ENCODE measurements around the gene FOXK2. TPM values are rescaled to one million over a fixed set of nuclear protein-coding genes. Genes with fewer than 3 reads are reported as not detected.

Gene FOXK2
- total RNA-seq, 2 donors from 2014 or later = 59.9 to 61.0 TPM

DNA sequence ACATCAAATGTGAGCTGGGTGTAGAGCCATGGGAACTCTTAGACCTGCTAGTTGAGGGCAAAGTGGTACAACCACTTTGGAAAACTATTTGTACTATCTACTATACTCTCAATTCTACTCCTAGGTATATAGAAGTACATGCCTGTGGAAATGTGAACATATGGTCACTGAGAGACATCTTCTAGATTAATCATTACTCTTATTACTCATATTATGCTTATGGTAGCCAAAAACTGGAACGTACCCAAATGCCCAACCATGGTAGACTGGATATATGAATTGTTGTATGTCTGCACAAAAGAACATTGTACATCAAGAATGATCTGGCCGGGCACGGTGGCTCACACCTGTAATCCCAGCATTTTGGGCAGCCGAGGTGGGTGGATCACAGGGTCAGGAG is 126.0 kb downstream of the FOXK2 start:
- no peak overlapping the region for H3K27ac Mint-ChIP-seq
- H3K27me3 Mint-ChIP-seq (ENCODE audit: low read depth) = no peaks in the 10 kb centered on the region
- ATAC-seq (replicated peaks in 1 of 2) = no peak
- no peak for DNase-seq
- peak overlapping the region; percentile 90 to 93 for H3K4me3 Mint-ChIP-seq
- no peaks in the 10 kb centered on the region for H3K9me3 Mint-ChIP-seq
- H3K36me3 Mint-ChIP-seq (ENCODE audit: insufficient read depth in 2 of 2) = peaks cover 4 to 18% of the 10 kb centered on the region in 2 donors
- H3K4me1 Mint-ChIP-seq (ENCODE audit: low read depth) = peaks cover 31% of the 10 kb centered on the region

DNA sequence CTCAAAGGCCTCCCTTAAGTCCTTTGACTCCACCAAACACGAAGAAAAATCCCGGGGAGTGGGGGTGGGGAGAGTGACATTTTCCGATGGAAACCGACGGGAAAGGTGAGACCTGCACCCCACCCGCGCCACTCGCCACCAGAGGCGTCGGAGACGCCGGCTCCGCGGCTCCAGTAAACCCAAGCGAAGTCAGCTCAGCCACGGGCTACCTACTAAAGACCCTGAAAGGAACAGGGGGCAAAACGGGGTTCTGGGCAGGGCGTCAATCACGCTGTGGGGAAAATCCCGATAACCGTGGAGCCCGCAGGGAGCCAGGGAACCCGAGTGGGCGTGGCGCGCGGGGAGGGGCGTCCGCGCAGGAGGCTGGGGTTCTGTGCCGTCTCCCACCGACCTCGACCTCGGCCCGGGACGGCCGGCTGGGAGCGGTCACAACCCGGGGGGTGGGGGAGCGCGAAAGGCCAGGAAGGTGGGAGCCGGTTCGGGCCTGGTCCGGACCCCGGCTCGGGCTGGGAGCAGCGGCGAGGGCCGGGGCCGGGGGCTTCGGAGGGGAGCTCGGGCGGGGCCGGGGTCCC is 128.1 kb downstream of the FOXK2 start:
- peak; percentile 26 to 38 for ATAC-seq (replicated peaks in 1 of 2)
- Mint-ChIP-seq H3K4me1 (ENCODE audit: low read depth) (peaks cover 31% of the 10 kb centered on the region), H3K4me3 (peak overlapping the region; percentile 90 to 93), H3K36me3 (ENCODE audit: insufficient read depth in 2 of 2) (peaks cover 3 to 11% of the 10 kb centered on the region in 2 donors), H3K9me3 (no peaks in the 10 kb centered on the region), H3K27me3 (ENCODE audit: low read depth) (no peaks in the 10 kb centered on the region), H3K27ac (peak overlapping the region; percentile 85)
- peak; percentile 56 to 59 for DNase-seq

DNA sequence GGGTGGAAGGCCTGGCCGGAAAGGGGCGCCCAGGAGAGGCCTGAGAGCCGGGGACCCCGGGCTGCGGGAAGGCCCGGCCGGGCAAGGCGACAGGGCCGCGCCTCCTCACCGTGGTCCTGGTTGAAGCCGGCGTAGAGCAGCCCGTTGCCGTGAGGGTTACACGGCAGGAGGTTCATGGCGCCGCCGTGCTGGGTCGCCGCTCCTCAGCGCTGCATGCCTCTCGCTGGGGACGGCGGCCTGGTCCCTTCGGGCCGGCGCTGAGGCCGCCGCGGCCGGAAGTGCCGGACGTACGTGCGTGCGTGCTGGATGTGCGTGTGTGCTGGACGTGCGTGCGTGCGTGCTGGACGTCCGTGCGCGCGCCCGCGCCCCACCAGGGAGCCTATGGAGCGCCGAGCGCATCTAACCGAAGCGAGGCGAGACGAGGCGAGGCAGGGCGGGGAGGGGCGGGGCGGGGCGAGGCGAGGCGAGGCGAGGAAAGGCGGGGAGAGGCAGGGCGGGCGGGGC is 128.7 kb downstream of the FOXK2 start, which contains the start of gene WDR45B:
Gene WDR45B (minus strand): TSS at position 280 of the 504 bp plus-strand sequence. CDS start 104 bp downstream, at position 176.
- peak; percentile 94 for DNase-seq
- Mint-ChIP-seq H3K4me3 (peak within 1 kb of the TSS; percentile 90 to 93), H3K27ac (peak within 1 kb of the TSS; percentile 85), H3K9me3 (no peaks in the 10 kb centered on the region), H3K36me3 (ENCODE audit: insufficient read depth in 2 of 2) (peaks cover 3 to 11% of the 10 kb centered on the region in 2 donors), H3K27me3 (ENCODE audit: low read depth) (no peaks in the 10 kb centered on the region), H3K4me1 (ENCODE audit: low read depth) (peaks cover 31% of the 10 kb centered on the region)
- peak; percentile 97 to 98 for ATAC-seq (replicated peaks in 1 of 2)

DNA sequence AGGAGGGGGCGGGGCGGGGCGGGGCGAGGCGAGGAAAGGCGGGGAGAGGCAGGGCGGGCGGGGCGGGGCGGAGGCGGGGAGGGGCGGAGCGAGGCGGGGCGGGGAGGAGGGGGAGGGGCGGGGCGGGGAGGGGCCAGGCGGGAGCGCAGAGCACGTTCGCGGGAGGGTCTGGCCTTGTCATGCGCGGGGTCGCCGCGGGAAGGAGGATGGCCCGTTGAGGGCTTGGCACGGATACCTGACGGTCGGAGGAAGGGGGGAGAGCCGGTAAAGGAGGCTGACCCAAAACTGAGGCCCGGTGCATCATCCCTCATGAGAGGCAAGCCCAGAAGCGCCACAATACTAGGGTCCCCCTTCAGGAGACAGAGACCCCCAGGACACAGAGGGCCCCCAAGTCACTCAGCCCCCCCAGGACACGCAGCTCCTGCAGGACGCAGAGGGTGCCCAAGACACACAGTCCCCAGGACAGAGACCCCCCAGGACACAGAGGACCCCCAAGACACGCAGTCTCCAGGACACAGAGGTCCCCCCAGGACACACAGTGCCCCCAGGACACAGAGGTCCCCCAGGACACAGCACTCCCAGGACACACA is 129.3 kb downstream of the FOXK2 start:
- Mint-ChIP-seq H3K27me3 (ENCODE audit: low read depth) (no peaks in the 10 kb centered on the region), H3K9me3 (no peaks in the 10 kb centered on the region), H3K36me3 (ENCODE audit: insufficient read depth in 2 of 2) (peaks cover 2 to 10% of the 10 kb centered on the region in 2 donors), H3K27ac (no peak overlapping the region), H3K4me3 (peak overlapping the region; percentile 62 to 74), H3K4me1 (ENCODE audit: low read depth) (peaks cover 31% of the 10 kb centered on the region)
- DNase-seq (peak; percentile 55 to 56), ATAC-seq (replicated peaks in 1 of 2) (peak; percentile 37 to 54)

DNA sequence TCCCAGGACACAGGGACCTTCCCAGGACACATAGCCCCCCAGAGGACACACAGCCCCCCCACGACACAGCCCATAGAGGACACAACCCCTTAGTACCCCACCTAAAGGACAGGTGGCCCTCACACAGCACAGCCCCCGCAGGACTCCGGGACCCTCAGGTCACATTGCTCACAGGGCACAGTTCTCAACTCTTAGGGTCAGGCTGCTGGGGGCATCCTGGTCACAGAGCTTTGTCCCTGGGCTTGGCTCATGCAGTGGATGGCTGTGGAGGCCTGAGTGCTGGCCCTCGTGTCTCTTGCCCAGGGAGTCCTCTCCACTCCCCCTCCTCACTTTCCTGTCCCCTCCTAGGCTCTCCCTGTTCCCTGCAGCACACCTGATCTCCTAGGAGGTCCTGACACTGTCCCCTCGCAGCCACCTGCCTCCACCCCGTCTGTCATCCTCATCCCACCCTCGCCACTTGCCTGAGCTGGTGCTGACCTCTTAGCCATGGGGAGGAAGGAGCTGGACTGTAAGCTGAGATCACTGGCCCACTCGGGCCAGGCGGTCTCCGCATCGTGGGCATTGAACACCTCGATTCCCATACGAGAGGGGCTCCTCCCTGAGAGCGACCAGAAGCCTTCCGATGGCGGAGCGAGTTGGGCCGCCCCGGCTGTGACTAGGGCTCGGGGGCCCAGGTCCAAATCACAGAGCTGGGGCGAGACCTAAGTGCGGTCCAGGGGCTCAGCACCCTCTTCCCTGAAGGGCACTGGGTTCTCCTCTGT is 130.1 kb downstream of the FOXK2 start:
- Mint-ChIP-seq H3K36me3 (ENCODE audit: insufficient read depth in 2 of 2) (peaks cover 1 to 6% of the 10 kb centered on the region in 2 donors), H3K4me1 (ENCODE audit: low read depth) (peaks cover 31% of the 10 kb centered on the region), H3K27me3 (ENCODE audit: low read depth) (no peaks in the 10 kb centered on the region), H3K9me3 (no peaks in the 10 kb centered on the region), H3K27ac (no peak overlapping the region), H3K4me3 (peak overlapping the region; percentile 8 to 57)
- no peak for ATAC-seq (replicated peaks in 1 of 2)
- DNase-seq = no peak

DNA sequence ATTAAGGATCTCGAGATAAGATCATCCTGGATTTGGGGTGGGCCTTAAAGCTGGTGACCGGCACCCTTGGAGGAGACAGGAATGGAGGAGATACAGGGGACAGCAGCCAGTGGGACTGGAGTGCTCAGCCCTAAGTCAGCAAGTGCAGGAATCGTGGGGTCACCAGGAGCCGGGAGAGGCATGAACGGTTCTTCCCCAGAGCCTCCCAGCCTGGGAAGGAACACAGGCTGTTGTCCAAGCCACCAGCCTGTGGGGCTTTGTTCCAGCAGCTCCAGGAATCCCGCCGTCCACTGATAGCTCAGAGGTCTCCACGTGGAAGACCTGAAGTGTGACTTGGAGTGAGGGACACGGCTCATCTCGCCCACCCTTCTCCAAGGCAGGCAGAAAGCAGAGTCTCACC is 131.2 kb downstream of the FOXK2 start:
- DNase-seq (no peak), ATAC-seq (replicated peaks in 1 of 2) (no peak)
- H3K4me3 Mint-ChIP-seq = no peak overlapping the region
- H3K4me1 Mint-ChIP-seq (ENCODE audit: low read depth) = peaks cover 23% of the 10 kb centered on the region
- H3K27ac Mint-ChIP-seq = peak overlapping the region; percentile 71
- no peaks in the 10 kb centered on the region for H3K27me3 Mint-ChIP-seq (ENCODE audit: low read depth)
- H3K9me3 Mint-ChIP-seq = no peaks in the 10 kb centered on the region
- H3K36me3 Mint-ChIP-seq (ENCODE audit: insufficient read depth in 2 of 2) = peaks cover 0 to 4% of the 10 kb centered on the region in 2 donors

DNA sequence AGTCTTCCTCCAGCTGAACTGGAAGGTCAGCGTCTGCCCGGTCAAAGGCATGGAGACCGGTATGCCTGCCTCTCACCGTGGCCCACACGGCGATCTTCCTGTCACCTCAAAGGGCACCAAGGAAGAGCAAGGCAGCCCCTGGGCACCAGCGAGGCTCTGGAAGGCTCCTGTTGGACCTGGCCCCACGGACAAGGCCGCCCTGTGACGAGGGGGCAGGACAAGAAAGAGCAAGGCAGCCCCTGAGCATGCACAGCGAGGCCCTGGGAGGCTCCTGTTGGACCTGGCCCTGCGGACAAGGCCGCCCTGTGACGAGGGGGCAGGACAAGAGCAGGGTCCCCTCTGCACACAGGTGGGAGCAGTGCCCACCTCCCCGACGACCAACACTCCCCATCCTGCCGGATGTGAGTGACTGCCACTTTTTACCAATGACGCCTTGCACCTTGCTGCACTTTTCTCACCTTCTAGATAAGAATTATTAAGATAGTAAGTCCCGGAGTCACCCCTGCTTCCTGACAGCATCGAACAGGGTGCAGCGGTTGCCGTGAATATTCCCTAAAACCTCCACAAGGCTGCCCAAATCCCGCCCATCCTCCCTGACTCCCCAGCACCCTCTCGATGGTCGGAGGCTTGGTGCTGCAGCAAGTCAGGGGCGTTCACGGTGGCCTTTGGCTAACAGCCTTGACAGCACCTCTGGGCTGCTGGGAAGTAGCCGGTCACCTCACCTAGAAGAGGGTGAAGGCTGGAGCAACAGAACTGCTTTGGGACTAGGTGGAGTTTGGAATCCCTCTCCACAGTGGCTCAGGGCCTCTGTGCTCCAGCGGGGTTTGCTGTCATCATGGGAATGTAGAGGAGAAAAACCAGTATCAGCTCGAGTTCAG is 134.4 kb downstream of the FOXK2 start:
- no peaks in the 10 kb centered on the region for H3K9me3 Mint-ChIP-seq
- peaks cover 9% of the 10 kb centered on the region for H3K4me1 Mint-ChIP-seq (ENCODE audit: low read depth)
- no peak for ATAC-seq (replicated peaks in 1 of 2)
- no peaks in the 10 kb centered on the region for H3K36me3 Mint-ChIP-seq (ENCODE audit: insufficient read depth in 2 of 2)
- H3K27me3 Mint-ChIP-seq (ENCODE audit: low read depth) = no peaks in the 10 kb centered on the region
- no peak overlapping the region for H3K4me3 Mint-ChIP-seq
- no peak for DNase-seq
- no peak overlapping the region for H3K27ac Mint-ChIP-seq

Other genes with a start within 250 kb of the FOXK2 start
- 100 to 1,000 TPM; 166 to 170 TPM for gene CSNK1D, start 246.0 kb upstream of the FOXK2 start, total RNA-seq
- gene CD7, start 202.1 kb upstream of the FOXK2 start, total RNA-seq = 1,000 to 10,000 TPM in 1 of 2 donors, 100 to 1,000 TPM in 1; 845 to 1,007 TPM
- 10 to 100 TPM in 1 of 2 donors, 1 to 10 TPM in 1; 3.3 to 12.6 TPM for gene SECTM1, start 186.0 kb upstream of the FOXK2 start, total RNA-seq
- gene TEX19, start 160.5 kb upstream of the FOXK2 start, total RNA-seq = under 1 TPM in 1 of 2 donors, not detected in 1; 0.17 TPM
- under 1 TPM in 1 of 2 donors, not detected in 1; 0.46 TPM for gene UTS2R, start 148.0 kb upstream of the FOXK2 start, total RNA-seq
- gene HEXD, start 101.4 kb upstream of the FOXK2 start, total RNA-seq = 10 to 100 TPM; 26.4 to 26.7 TPM
- 10 to 100 TPM; 17.2 to 17.7 TPM for gene OGFOD3, start 101.1 kb upstream of the FOXK2 start, total RNA-seq
- gene CYBC1, start 69.0 kb upstream of the FOXK2 start, total RNA-seq = 100 to 1,000 TPM; 256 to 300 TPM
- gene NARF, start 61.0 kb upstream of the FOXK2 start, total RNA-seq = 100 to 1,000 TPM in 1 of 2 donors, 10 to 100 TPM in 1; 90.4 to 120 TPM
- gene WDR45B, start 128.7 kb downstream of the FOXK2 start, total RNA-seq = 10 to 100 TPM; 51.1 to 52.3 TPM
- gene RAB40B, start 179.0 kb downstream of the FOXK2 start, total RNA-seq = 1 to 10 TPM; 2.5 to 3.1 TPM
- 10 to 100 TPM; 39.6 to 47.8 TPM for gene FN3KRP, start 197.0 kb downstream of the FOXK2 start, total RNA-seq
- gene FN3K, start 215.9 kb downstream of the FOXK2 start, total RNA-seq = 1 to 10 TPM; 3.5 to 4.3 TPM
- gene TBCD, start 232.3 kb downstream of the FOXK2 start, total RNA-seq = 100 to 1,000 TPM; 112 to 134 TPM